SK-N-SH treated with all-trans-retinoic acid at 6 μM for 48 hours (cell line): ENCODE measurements around the gene EMC1.

ENCODE experiments used
- ATAC-seq: fragments of 200-7000 bp; cut with Tn5 transposase; 3 replicates; pipeline ENCODE4 v1.9.1; 2020; ENCODE audit warnings: mild to moderate bottlenecking, moderate library complexity
- ARNTL ChIP-seq: fragments of 450-650 bp; formaldehyde crosslinking; IDR thresholded peaks from 2 replicates; pipeline ENCODE4 v1.5.0; 2020; ENCODE audit warnings: low read depth, mild to moderate bottlenecking, moderate library complexity, borderline replicate concordance
- BACH2 ChIP-seq: fragments of 250-450 bp; sonication (Bioruptor Pico); IDR thresholded peaks from 2 replicates; pipeline ENCODE4 v1.9.0; 2021; ENCODE audit warnings: mild to moderate bottlenecking, borderline replicate concordance
- CSDC2 ChIP-seq: fragments of 250-450 bp; sonication (Bioruptor Pico); IDR thresholded peaks from 2 replicates; pipeline ENCODE4 v1.5.0; 2020; ENCODE audit warnings: mild to moderate bottlenecking, moderate library complexity
- ESRRG ChIP-seq: fragments of 250-450 bp; sonication (Bioruptor Pico); IDR thresholded peaks from 2 replicates; pipeline ENCODE4 v1.6.1; 2021; ENCODE audit warnings: mild to moderate bottlenecking
- GLIS3 ChIP-seq: fragments of 250-450 bp; sonication (Bioruptor Pico); IDR thresholded peaks from 2 replicates; pipeline ENCODE4 v1.5.0; 2020; ENCODE audit warnings: mild to moderate bottlenecking, moderate library complexity
- ISL1 ChIP-seq: fragments of 250-450 bp; sonication (Bioruptor Pico); IDR thresholded peaks from 2 replicates; pipeline ENCODE4 v2.1.2; 2022; ENCODE audit warnings: mild to moderate bottlenecking, moderate library complexity
- OSR1 ChIP-seq: fragments of 250-450 bp; sonication (Bioruptor Pico); IDR thresholded peaks from 2 replicates; pipeline ENCODE4 v1.8.0; 2022; ENCODE audit warnings: moderate library complexity, mild to moderate bottlenecking, inconsistent platforms
- PPARA ChIP-seq: fragments of 250-450 bp; sonication (Bioruptor Pico); IDR thresholded peaks from 2 replicates; pipeline ENCODE4 v1.5.0; 2020; ENCODE audit warnings: mild to moderate bottlenecking, borderline replicate concordance
- RARB ChIP-seq: fragments of 250-450 bp; sonication (Bioruptor Pico); IDR thresholded peaks from 2 replicates; pipeline ENCODE4 v1.8.0; 2021; ENCODE audit warnings: mild to moderate bottlenecking, moderate library complexity
- SNAI2 ChIP-seq: fragments of 250-450 bp; sonication (Bioruptor Pico); IDR thresholded peaks from 2 replicates; pipeline ENCODE4 v1.5.0; 2020; ENCODE audit warnings: mild to moderate bottlenecking, moderate library complexity
- TCF4 ChIP-seq: fragments of 250-450 bp; sonication (Bioruptor Pico); IDR thresholded peaks from 2 replicates; pipeline ENCODE4 v1.8.0; 2021; ENCODE audit warnings: mild to moderate bottlenecking, moderate library complexity, borderline replicate concordance
- TOX ChIP-seq: fragments of 250-450 bp; sonication (Bioruptor Pico); IDR thresholded peaks from 2 replicates; pipeline ENCODE4 v1.8.0; 2021; ENCODE audit warnings: mild to moderate bottlenecking, moderate library complexity, borderline replicate concordance
- ZC3H10 ChIP-seq: fragments of 250-450 bp; sonication (Bioruptor Pico); IDR thresholded peaks from 2 replicates; pipeline ENCODE4 v1.5.1; 2021; ENCODE audit warnings: mild to moderate bottlenecking, moderate library complexity
- ZFP3 ChIP-seq: fragments of 250-450 bp; sonication (Bioruptor Pico); IDR thresholded peaks from 2 replicates; pipeline ENCODE4 v1.5.0; 2020; ENCODE audit warnings: mild to moderate bottlenecking, moderate library complexity
- ZNF565 ChIP-seq: fragments of 450-650 bp; formaldehyde crosslinking; conservative IDR thresholded peaks from 2 replicates; pipeline ENCODE4 v1.5.0; 2020; ENCODE audit warnings: low read depth, mild to moderate bottlenecking, moderate library complexity
- ZNF8 ChIP-seq: fragments of 450-650 bp; formaldehyde crosslinking; IDR thresholded peaks from 2 replicates; pipeline ENCODE4 v1.5.0; 2020; ENCODE audit warnings: mild to moderate bottlenecking, moderate library complexity
- TF ChIP-seq, protein P1 (sequence below): fragments of 250-450 bp; sonication (Bioruptor Pico); IDR thresholded peaks from 2 replicates; pipeline ENCODE4 v1.8.0; 2021; ENCODE audit warnings: low read depth, mild to moderate bottlenecking, moderate library complexity, borderline replicate concordance
- TF ChIP-seq, protein P2 (sequence below): fragments of 250-450 bp; sonication (Bioruptor Pico); IDR thresholded peaks from 2 replicates; pipeline ENCODE4 v1.5.0; 2020; ENCODE audit warnings: mild to moderate bottlenecking, moderate library complexity
- TF ChIP-seq, protein P3 (sequence below): fragments of 250-450 bp; sonication (Bioruptor Pico); IDR thresholded peaks from 2 replicates; pipeline ENCODE4 v1.8.0; 2020; ENCODE audit warnings: mild to moderate bottlenecking, moderate library complexity, borderline replicate concordance
- TF ChIP-seq, protein P4 (sequence below): fragments of 250-450 bp; sonication (Bioruptor Pico); IDR thresholded peaks from 2 replicates; pipeline ENCODE4 v1.5.1; 2020; ENCODE audit warnings: low read depth, mild to moderate bottlenecking, moderate library complexity
- TF ChIP-seq, protein P5 (sequence below): fragments of 250-450 bp; sonication (Bioruptor Pico); IDR thresholded peaks from 2 replicates; pipeline ENCODE4 v1.5.1; 2021; ENCODE audit warnings: mild to moderate bottlenecking, moderate library complexity

The EMC1 gene

DNA sequence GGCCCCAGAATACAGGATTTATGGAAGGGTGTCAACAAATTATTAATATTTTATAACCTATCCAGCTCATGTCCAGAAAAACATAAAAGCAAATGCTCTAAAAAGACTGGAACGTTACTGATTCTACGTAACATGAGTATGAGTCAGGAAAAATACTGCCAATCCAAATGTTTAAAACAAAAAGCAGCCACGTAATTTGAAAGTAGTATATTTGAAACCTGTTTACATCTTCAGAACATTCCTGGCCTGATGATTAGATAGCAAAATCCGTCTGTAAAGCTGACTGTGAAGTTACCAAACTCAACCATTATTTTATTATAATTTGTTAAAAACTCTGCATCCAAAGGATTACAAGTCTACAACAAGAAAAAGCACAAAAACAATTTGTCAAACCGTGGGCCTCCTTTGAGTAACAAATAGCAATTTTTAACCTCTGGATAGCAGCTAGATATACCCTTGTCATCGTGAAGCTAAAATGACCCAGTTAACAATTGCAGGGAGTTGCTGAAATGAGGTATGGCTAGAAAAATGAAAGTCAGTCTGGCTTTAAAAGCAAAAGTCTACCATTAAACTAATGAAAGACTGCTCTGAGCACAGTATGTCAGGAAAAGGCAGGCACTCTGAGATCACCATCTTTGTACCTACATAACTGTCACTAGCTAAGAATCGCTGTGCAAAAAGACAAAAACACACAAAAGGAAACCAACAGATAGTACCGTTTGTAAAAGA, 42.5 kb downstream of the EMC1 start:
- TF ChIP-seq, protein P1, sequence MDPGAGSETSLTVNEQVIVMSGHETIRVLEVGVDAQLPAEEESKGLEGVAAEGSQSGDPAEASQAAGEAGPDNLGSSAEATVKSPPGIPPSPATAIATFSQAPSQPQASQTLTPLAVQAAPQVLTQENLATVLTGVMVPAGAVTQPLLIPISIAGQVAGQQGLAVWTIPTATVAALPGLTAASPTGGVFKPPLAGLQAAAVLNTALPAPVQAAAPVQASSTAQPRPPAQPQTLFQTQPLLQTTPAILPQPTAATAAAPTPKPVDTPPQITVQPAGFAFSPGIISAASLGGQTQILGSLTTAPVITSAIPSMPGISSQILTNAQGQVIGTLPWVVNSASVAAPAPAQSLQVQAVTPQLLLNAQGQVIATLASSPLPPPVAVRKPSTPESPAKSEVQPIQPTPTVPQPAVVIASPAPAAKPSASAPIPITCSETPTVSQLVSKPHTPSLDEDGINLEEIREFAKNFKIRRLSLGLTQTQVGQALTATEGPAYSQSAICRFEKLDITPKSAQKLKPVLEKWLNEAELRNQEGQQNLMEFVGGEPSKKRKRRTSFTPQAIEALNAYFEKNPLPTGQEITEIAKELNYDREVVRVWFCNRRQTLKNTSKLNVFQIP (CRISPR knock-in tag): no peak
- TF ChIP-seq RARB (CRISPR knock-in tag): no peak
- no peak for TF ChIP-seq ZC3H10 (CRISPR knock-in tag)
- TF ChIP-seq PPARA (CRISPR knock-in tag): no peak
- TF ChIP-seq, protein P2, sequence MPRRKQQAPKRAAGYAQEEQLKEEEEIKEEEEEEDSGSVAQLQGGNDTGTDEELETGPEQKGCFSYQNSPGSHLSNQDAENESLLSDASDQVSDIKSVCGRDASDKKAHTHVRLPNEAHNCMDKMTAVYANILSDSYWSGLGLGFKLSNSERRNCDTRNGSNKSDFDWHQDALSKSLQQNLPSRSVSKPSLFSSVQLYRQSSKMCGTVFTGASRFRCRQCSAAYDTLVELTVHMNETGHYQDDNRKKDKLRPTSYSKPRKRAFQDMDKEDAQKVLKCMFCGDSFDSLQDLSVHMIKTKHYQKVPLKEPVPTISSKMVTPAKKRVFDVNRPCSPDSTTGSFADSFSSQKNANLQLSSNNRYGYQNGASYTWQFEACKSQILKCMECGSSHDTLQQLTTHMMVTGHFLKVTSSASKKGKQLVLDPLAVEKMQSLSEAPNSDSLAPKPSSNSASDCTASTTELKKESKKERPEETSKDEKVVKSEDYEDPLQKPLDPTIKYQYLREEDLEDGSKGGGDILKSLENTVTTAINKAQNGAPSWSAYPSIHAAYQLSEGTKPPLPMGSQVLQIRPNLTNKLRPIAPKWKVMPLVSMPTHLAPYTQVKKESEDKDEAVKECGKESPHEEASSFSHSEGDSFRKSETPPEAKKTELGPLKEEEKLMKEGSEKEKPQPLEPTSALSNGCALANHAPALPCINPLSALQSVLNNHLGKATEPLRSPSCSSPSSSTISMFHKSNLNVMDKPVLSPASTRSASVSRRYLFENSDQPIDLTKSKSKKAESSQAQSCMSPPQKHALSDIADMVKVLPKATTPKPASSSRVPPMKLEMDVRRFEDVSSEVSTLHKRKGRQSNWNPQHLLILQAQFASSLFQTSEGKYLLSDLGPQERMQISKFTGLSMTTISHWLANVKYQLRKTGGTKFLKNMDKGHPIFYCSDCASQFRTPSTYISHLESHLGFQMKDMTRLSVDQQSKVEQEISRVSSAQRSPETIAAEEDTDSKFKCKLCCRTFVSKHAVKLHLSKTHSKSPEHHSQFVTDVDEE (CRISPR knock-in tag): no peak
- TF ChIP-seq, protein P3, sequence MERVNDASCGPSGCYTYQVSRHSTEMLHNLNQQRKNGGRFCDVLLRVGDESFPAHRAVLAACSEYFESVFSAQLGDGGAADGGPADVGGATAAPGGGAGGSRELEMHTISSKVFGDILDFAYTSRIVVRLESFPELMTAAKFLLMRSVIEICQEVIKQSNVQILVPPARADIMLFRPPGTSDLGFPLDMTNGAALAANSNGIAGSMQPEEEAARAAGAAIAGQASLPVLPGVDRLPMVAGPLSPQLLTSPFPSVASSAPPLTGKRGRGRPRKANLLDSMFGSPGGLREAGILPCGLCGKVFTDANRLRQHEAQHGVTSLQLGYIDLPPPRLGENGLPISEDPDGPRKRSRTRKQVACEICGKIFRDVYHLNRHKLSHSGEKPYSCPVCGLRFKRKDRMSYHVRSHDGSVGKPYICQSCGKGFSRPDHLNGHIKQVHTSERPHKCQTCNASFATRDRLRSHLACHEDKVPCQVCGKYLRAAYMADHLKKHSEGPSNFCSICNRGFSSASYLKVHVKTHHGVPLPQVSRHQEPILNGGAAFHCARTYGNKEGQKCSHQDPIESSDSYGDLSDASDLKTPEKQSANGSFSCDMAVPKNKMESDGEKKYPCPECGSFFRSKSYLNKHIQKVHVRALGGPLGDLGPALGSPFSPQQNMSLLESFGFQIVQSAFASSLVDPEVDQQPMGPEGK (CRISPR knock-in tag): no peak
- no peak for TF ChIP-seq OSR1 (CRISPR knock-in tag)
- TF ChIP-seq BACH2 (CRISPR knock-in tag): no peak
- no peak for TF ChIP-seq TOX (CRISPR knock-in tag)
- TF ChIP-seq ARNTL (CRISPR knock-in tag): no peak
- TF ChIP-seq CSDC2 (CRISPR knock-in tag): no peak
- no peak for TF ChIP-seq GLIS3 (CRISPR knock-in tag)
- no peak for TF ChIP-seq SNAI2 (CRISPR knock-in tag)
- no peak for TF ChIP-seq ESRRG (CRISPR knock-in tag)
- no peak for TF ChIP-seq ZFP3 (CRISPR knock-in tag)
- no peak for TF ChIP-seq ZNF565 (CRISPR knock-in tag)
- TF ChIP-seq, protein P4, sequence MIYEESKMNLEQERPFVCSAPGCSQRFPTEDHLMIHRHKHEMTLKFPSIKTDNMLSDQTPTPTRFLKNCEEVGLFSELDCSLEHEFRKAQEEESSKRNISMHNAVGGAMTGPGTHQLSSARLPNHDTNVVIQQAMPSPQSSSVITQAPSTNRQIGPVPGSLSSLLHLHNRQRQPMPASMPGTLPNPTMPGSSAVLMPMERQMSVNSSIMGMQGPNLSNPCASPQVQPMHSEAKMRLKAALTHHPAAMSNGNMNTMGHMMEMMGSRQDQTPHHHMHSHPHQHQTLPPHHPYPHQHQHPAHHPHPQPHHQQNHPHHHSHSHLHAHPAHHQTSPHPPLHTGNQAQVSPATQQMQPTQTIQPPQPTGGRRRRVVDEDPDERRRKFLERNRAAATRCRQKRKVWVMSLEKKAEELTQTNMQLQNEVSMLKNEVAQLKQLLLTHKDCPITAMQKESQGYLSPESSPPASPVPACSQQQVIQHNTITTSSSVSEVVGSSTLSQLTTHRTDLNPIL: no peak
- TF ChIP-seq, protein P5, sequence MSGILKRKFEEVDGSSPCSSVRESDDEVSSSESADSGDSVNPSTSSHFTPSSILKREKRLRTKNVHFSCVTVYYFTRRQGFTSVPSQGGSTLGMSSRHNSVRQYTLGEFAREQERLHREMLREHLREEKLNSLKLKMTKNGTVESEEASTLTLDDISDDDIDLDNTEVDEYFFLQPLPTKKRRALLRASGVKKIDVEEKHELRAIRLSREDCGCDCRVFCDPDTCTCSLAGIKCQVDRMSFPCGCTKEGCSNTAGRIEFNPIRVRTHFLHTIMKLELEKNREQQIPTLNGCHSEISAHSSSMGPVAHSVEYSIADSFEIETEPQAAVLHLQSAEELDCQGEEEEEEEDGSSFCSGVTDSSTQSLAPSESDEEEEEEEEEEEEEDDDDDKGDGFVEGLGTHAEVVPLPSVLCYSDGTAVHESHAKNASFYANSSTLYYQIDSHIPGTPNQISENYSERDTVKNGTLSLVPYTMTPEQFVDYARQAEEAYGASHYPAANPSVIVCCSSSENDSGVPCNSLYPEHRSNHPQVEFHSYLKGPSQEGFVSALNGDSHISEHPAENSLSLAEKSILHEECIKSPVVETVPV (CRISPR knock-in tag): no peak
- TF ChIP-seq ISL1 (CRISPR knock-in tag): no peak
- ATAC-seq: no peak

DNA sequence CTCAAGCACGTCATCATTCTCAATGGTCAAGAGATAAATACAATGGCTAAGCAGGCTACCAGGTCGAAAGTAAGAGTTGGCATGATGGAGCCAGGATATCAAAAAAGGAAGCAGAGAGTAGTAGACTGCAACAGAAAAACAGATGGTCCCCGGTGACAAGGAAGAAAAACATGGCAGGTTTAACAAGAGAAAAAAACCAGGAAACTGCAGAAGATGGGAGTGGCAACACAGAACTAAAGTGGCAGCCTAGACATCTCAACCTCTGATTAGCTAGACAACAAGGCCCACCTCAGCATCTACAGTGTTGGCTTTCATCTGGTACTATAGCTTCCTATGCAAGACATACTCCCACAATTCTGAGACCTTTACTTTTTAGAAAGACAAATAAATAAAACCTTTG, 44.4 kb downstream of the EMC1 start:
- no peak for TF ChIP-seq ESRRG (CRISPR knock-in tag)
- TF ChIP-seq ZFP3 (CRISPR knock-in tag): no peak
- TF ChIP-seq ZC3H10 (CRISPR knock-in tag): no peak
- no peak for TF ChIP-seq GLIS3 (CRISPR knock-in tag)
- TF ChIP-seq ZNF8 (CRISPR knock-in tag): no peak
- TF ChIP-seq OSR1 (CRISPR knock-in tag): no peak
- no peak for TF ChIP-seq TOX (CRISPR knock-in tag)
- TF ChIP-seq, protein P3 (CRISPR knock-in tag): no peak
- no peak for TF ChIP-seq SNAI2 (CRISPR knock-in tag)
- TF ChIP-seq, protein P1 (CRISPR knock-in tag): no peak
- TF ChIP-seq PPARA (CRISPR knock-in tag): no peak
- TF ChIP-seq, protein P4: no peak
- TF ChIP-seq TCF4: no peak
- no peak for ATAC-seq
